Measurements from ENCODE around the gene RNF121.

Gene RNF121

GRCh38 chr11:72039856-72040401 lies 111.1 kb downstream of the RNF121 start:
- no peak for DNase-seq

DNA sequence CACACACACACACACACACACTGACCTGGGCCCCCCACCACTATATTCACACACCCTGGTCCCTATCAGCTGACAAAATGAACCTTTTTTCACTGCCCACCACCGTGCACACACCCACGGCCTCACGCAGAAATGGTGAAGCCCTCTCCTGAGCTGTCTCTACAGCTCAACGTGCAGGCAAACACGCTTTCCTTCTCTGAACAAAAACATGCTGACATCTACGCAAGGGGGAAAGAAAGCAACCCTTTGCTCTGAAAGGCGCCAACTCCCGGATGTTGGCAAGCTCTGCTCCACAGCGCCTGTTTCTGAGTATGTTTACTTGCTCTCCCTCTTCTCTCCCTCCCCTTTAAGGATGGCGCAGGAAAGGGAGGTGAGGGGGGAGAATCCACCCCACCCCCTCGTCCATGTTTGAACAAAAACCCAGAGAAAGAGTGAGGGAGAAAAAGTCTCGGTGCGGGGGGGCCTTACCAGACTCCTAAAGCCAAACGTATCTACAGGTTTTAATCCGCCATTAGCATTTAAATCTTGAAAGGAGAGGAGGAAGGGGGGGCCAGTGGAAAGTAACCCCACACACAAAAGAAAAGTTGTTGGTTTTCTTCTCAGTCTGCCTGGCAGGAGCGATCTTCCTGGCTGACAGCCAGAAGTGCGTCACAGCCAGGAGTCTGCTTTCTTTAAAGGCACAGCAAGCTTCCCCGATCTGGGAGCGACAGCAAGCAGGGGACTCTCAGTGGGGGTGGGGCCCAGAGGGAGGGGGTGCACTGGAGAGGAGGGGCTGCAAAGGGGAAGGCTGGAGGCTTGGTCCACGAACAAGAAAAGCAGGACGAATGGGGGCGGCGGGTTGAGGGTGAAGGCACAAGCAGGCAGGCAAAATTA lies 111.9 kb downstream of the RNF121 start:
- peak; percentile 96 for DNase-seq

DNA sequence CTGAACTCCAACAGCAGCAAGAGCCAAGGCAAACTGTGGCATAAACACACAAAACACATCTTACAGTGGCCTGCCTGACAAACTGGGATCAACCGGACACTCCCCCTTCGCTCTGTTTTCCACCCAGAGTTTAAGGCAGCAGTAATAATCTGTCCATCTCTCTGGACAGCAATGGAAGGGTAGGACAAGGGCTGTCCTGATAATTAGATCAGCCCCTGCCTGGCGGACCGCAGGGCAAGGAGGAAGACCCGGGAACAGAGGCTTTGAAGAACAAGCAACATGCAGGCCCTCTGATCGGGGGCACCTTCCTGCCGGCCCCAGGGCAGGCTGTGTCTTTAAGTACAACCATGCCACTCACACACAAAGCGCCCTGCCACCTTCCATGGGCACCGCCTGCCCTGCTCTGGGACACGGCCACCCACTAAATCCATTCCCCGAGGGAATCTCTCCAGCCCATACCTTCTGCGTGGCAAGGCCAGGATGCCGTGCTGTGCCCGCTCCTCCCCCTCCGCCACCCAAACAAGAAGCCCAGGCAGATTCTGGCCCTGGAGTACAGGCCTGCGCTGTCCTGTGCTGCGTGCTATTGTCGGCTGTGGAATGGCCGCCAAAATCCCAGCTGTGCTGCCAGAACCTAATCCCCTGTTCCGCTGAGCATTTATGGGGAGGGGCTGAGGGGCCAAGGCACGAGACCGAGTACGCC lies 112.7 kb downstream of the RNF121 start:
- peak; percentile 84 for DNase-seq

GRCh38 chr11:72042064-72042745 lies 113.4 kb downstream of the RNF121 start:
- DNase-seq, result no peak

GRCh38 chr11:72045849-72046248 lies 117.0 kb downstream of the RNF121 start:
- no peak for DNase-seq

All from NCI-H1092 (cell line).